Psoas muscle (tissue), 8 donors: ENCODE results near the gene DERA. TPM values are rescaled to one million over a fixed set of nuclear protein-coding genes. Genes with fewer than 3 reads are reported as not detected.

Experiments
- ATAC-seq, 4 donors: fragments of 200-7000 bp; cut with Tn5 transposase; one replicate each; pipeline ENCODE4 v1.9.1; 2020; ENCODE audit warnings: moderate library complexity in 3 of 4, mild to moderate bottlenecking in 2 of 4
- DNase-seq, 2 donors: peaks; one replicate each; pipeline ENCODE4 v3.0.0-alpha.2; 2020
- H3K27ac ChIP-seq: fragments of 200-600 bp; one replicate; pipeline ENCODE4 v1.8.0; 2022
- H3K27me3 ChIP-seq, 3 donors: fragments of 200-600 bp in 1 of 3; one replicate each; pipeline versions ENCODE4 v1.6.1 to v1.8.0; 2013 to 2022; ENCODE audit warnings: low read length in 2 of 3, mild to moderate bottlenecking in 2 of 3, moderate library complexity in 1 of 3; ENCODE audit not compliant: insufficient read depth in 3 of 3
- H3K36me3 ChIP-seq, 2 donors: fragments of 200-600 bp in 1 of 2; one replicate each; pipeline versions ENCODE4 v1.6.1 to v1.8.0; 2013 to 2022; ENCODE audit warnings: low read depth in 1 of 2, mild to moderate bottlenecking in 1 of 2, moderate library complexity in 1 of 2; ENCODE audit not compliant: insufficient read depth in 1 of 2
- H3K4me1 ChIP-seq: fragments of 200-600 bp; one replicate; pipeline ENCODE4 v1.8.0; 2022
- H3K4me3 ChIP-seq: fragments of 200-600 bp; one replicate; pipeline ENCODE4 v1.8.0; 2022; ENCODE audit warnings: mild to moderate bottlenecking
- H3K9me3 ChIP-seq: fragments of 200-600 bp; one replicate; pipeline ENCODE4 v1.8.0; 2022
- CTCF ChIP-seq: fragments of 200-600 bp; IDR thresholded peaks from one replicate; pipeline ENCODE4 v1.8.0; 2022; ENCODE audit warnings: antibody characterized with exemption
- WGBS, 3 donors: extraction: QIAGEN DNeasy Blood & Tissue Kit; methylation state at CpG; one replicate each; pipeline versions ENCODE4 v1.1.6 to v1.1.7; 2013; 5-methylcytosine and 5-hydroxymethylcytosine counted together
- intact Hi-C, 2 donors: fragments of 100-400 bp; cut with DNase I; formaldehyde crosslinking; loops; one replicate each; pipeline versions ENCODE4 v1.11.0 to v1.14.2; 2022
- polyA plus RNA-seq, 3 donors: library from polyadenylated mRNA; stranded (reverse); fragments of 200-250 nt; gene quantifications; one replicate each; pipeline ENCODE4 v1.2.3, GENCODE V29; 2013
- total RNA-seq, 4 donors: library from RNA; stranded (reverse); fragmentation: NEBNext Ultra II Directional in 2 of 4; extraction: Animal tissue kit (Norgen Biotek cat#: 25700) in 2 of 4; gene quantifications; one replicate each; pipeline versions ENCODE4 v1.2.1 to v1.2.4, GENCODE V29; 2021 to 2023
- donor health status: healthy with polysubstance abuse.
- donor health status: DM: no; HTN: no; CAD: no; lungs with moderate emphysema.
- donor health status: Bipolar disorder and iron deficiency.
- donor health status: healthy.
- donor health status: DM: yes; HTN: yes; CAD: no.
- donor health status: DM: no; HTN: no; CAD: no.
- donor health status: DM: no; HTN: no; CAD: no.
- donor health status: DM: yes; HTN: yes; CAD: no.

Gene DERA
- total and polyA plus RNA-seq, 7 donors: 14.3 to 31.5 (median 19.8) TPM

GRCh38 chr12:16075887-16076286, 164.8 kb downstream of the DERA start:
- 82 to 88% (median 85%) methylated on average over 1 of the region's 1 CpG for WGBS, 3 donors
- no peaks in the 10 kb centered on the region for H3K36me3 ChIP-seq
- no peaks in the 10 kb centered on the region for H3K4me1 ChIP-seq
- no peak overlapping the region for H3K27ac ChIP-seq
- TF ChIP-seq CTCF: no peak
- H3K27me3 ChIP-seq: peaks cover 0 to 3% (median 0%) of the 10 kb centered on the region in 3 donors
- DNase-seq (no peak), ATAC-seq (no peak)
- intact Hi-C loops: no loop called here
- H3K9me3 ChIP-seq: no peaks in the 10 kb centered on the region
- H3K4me3 ChIP-seq: no peak overlapping the region

GRCh38 chr12:16076557-16076956, 165.4 kb downstream of the DERA start:
- 35 to 41% (median 37%) methylated on average over 2 of the region's 2 CpGs for WGBS, 3 donors
- ATAC-seq: no peak
- H3K27me3 ChIP-seq: peaks cover 0 to 3% (median 0%) of the 10 kb centered on the region in 3 donors

GRCh38 chr12:16076970-16077522, 165.9 kb downstream of the DERA start:
- no peak for DNase-seq
- 88 to 94% (median 94%) methylated on average over 1 of the region's 1 CpG for WGBS, 3 donors
- TF ChIP-seq CTCF: no peak

More at GRCh38 chr12:16076557-16076956, 165.4 kb downstream of the DERA start:
- Histone ChIP-seq H3K9me3 (no peaks in the 10 kb centered on the region), H3K27ac (no peak overlapping the region), H3K36me3 (no peaks in the 10 kb centered on the region), H3K4me1 (no peaks in the 10 kb centered on the region), H3K4me3 (no peak overlapping the region)
- TF ChIP-seq CTCF: no peak
- no peak for DNase-seq
- intact Hi-C loops: no loop called here

GRCh38 chr12:16086462-16086861, 175.3 kb downstream of the DERA start:
- WGBS, 3 donors: 73 to 80% (median 75%) methylated on average over 8 of the region's 8 CpGs
- H3K4me3 ChIP-seq: no peak overlapping the region
- no peak for TF ChIP-seq CTCF

More at GRCh38 chr12:16076970-16077522, 165.9 kb downstream of the DERA start:
- Histone ChIP-seq H3K4me1 (no peaks in the 10 kb centered on the region), H3K4me3 (no peak overlapping the region), H3K9me3 (no peaks in the 10 kb centered on the region), H3K27me3 (peaks cover 0 to 3% (median 0%) of the 10 kb centered on the region in 3 donors), H3K27ac (no peak overlapping the region), H3K36me3 (no peaks in the 10 kb centered on the region)
- no peak for ATAC-seq
- intact Hi-C loops: no loop called here

GRCh38 chr12:16086942-16087341, 175.8 kb downstream of the DERA start:
- DNase-seq (no peak), ATAC-seq (no peak)
- H3K4me3 ChIP-seq: no peak overlapping the region
- no peaks in the 10 kb centered on the region for H3K4me1 ChIP-seq
- no peaks in the 10 kb centered on the region for H3K36me3 ChIP-seq
- 78 to 91% (median 89%) methylated on average over 2 of the region's 2 CpGs for WGBS, 3 donors
- no peak for TF ChIP-seq CTCF
- intact Hi-C loops: no loop called here
- H3K9me3 ChIP-seq: no peaks in the 10 kb centered on the region
- no peaks in the 10 kb centered on the region for H3K27me3 ChIP-seq
- H3K27ac ChIP-seq: no peak overlapping the region

More at GRCh38 chr12:16086462-16086861, 175.3 kb downstream of the DERA start:
- H3K27ac ChIP-seq: no peak overlapping the region
- no peaks in the 10 kb centered on the region for H3K36me3 ChIP-seq
- no peaks in the 10 kb centered on the region for H3K4me1 ChIP-seq
- DNase-seq (no peak), ATAC-seq (no peak)
- H3K27me3 ChIP-seq: no peaks in the 10 kb centered on the region
- H3K9me3 ChIP-seq: no peaks in the 10 kb centered on the region
- intact Hi-C loops: no loop called here
